Measurements from ENCODE around the gene SLBP.

- TF ChIP-seq CTCF (IDR thresholded peaks at IDR 0.05): no peak
- no peak for TF ChIP-seq POLR2A (IDR thresholded peaks at IDR 0.05)
Observed at GRCh38 chr4:1670279-1670678, 41.8 kb downstream of the SLBP start.
